Cortex of kidney (tissue), 1 donor: ENCODE measurements around the gene TNRC6C.
"Not testable (repeated sequence)": the region's sequence is repeated elsewhere in the genome, so short reads cannot be mapped to it uniquely, and the experiment has no call there.

ENCODE experiments used
- DNase-seq: peaks from one replicate; lab custom pipeline; 2025; lab: John Stamatoyannopoulos, UW

Gene TNRC6C

GRCh38 chr17:78082355-78082872, 123.9 kb downstream of the TNRC6C start:
- DNase-seq, result not testable (repeated sequence)

DNA sequence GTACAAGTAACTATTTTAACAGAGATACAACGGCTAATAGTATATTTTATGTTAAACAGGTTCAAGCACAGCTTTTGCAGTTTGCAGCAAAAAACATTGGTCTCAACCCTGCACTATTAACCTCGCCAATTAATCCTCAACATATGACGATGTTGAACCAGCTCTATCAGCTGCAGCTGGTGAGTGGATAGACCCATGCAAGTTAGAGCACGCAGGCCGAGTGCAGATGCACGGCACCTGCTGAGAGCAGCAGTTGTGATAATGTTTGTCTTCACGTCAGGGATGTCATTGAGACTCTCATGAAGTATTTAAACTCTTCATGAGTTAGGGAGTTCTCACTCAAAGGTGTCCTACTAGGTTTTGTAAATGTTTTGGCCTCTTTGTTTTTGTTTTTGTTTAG, 124.5 kb downstream of the TNRC6C start:
- no peak for DNase-seq

GRCh38 chr17:78086740-78087139, 128.2 kb downstream of the TNRC6C start:
- DNase-seq, result no peak

GRCh38 chr17:78088529-78088928, 130.0 kb downstream of the TNRC6C start:
- no peak for DNase-seq

DNA sequence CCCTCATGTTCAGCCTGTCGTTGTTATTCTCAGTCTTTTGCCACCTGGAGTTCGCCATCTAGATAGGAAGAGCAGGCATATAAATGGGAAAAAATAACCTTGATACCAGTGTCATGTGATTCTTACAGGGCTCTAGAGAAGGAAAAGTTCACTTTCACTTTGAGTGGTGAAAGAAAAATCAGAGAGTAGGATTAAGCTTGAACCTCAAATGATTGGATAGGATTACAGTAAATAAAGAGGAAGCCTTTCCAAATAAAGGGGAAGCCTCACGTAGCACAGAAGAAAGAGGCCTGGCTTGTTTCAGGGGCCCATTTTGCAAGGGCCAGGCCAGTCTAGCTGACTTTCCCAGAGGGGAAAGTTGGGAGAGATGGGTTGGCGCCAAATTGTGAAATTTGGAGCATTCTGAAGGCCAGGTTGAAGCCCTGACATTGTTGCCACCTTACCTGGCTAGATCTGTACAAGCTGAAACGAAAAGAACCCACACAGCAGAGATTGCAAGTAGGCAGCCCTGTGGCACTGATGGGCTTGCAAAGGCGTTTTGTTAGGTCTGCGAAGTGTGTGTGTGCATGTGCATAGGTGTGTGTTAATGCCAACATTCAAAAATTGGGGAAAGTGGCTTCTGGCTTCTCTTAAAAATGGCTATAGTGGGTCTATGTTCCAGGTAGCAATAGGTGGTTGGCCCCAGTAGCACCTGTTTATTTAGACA, 131.2 kb downstream of the TNRC6C start:
- no peak for DNase-seq

- no peak for DNase-seq
Observed at GRCh38 chr17:78092794-78093324, 134.4 kb downstream of the TNRC6C start.

- no peak for DNase-seq
Observed at GRCh38 chr17:78095035-78095434, 136.5 kb downstream of the TNRC6C start.

DNA sequence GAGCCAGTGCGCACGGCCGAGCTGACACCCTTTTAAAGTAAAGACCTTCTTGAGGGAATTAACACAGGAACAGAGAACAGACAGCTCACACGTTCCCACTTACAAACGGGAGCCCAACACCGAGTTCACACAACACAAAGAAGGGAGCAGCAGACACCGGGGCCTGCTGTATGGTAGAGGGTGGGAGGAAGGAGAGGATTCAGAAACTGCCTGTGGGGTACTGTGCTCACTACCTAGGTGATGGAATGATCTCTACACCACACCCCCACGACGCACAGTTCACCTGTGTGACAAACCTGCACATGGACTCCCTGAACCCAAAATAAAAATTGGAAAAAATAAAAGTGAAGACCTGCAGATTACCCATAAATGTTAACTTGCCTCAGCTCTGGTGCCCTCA, 137.6 kb downstream of the TNRC6C start:
- no peak for DNase-seq

- DNase-seq, result no peak
Observed at GRCh38 chr17:78101112-78101511, 142.6 kb downstream of the TNRC6C start.

- DNase-seq, result no peak
Observed at GRCh38 chr17:78101542-78101941, 143.0 kb downstream of the TNRC6C start.

- DNase-seq, result no peak
Observed at GRCh38 chr17:78103311-78103710, 144.8 kb downstream of the TNRC6C start.

GRCh38 chr17:78104540-78104941, 146.0 kb downstream of the TNRC6C start:
- DNase-seq, result no peak

DNA sequence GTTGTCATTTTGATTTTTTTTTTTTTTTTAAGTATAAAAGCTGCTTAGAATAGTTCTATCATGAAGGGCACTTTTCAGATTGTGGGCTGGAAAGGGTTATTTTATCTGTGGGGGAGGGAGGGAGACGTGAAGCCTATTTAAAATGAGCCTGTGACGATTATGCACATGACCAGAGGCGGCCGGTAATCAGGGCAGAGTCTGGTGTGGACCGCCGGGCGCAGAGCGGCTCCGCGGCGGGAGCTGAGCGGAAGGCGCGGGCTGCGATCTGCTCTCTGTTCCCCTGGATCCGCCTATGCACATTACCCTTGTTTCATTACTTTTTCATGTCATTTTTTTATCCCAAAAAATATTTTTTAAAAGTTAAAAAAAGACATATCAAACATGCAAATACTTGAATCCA, 146.6 kb downstream of the TNRC6C start:
- no peak for DNase-seq

DNA sequence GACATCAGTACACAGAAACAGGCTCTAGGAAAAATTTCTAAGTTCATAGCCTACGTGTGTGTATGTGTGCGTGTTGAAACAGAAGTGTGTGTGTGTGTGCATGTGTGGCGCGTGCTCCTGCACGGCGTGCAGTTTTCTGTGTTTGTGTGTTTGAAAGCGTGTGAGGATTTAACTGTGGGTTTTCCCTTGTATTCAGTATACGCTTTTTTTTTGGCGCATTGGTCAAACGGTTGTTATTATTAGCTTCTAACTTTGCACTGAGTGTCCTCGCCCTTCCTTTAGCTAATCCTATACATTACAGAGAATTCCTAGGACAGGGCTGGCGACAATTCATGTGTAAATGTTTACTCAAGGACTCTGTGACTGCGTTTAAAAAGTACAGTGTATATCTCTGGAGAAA, 147.0 kb downstream of the TNRC6C start:
- no peak for DNase-seq

DNA sequence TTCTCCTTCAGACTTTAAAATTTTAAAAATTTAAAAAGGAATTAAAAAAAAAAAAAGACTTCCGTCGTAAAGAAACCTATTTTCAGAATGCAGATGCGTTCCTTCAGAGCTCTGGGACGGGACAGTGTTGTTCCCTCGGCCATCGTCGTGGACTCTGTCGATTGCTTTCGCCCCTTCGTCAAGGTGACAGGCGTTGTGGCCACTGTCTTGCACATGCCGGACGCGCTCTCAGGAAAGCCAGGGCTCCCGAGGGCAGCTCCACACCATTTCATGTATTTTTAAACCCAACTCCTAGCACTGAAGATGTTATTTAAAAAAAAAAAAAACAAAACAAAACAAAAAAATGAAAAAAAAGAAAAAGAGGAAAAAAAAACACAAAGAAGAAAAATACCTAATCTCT, 147.7 kb downstream of the TNRC6C start:
- no peak for DNase-seq

GRCh38 chr17:78107457-78107856, 149.0 kb downstream of the TNRC6C start:
- DNase-seq, result no peak

- DNase-seq, result no peak
Observed at GRCh38 chr17:78107976-78108725, 149.6 kb downstream of the TNRC6C start.

- no peak for DNase-seq
Observed at GRCh38 chr17:78108726-78109488, 150.4 kb downstream of the TNRC6C start.

GRCh38 chr17:78109489-78109761, 150.9 kb downstream of the TNRC6C start:
- DNase-seq, result no peak

DNA sequence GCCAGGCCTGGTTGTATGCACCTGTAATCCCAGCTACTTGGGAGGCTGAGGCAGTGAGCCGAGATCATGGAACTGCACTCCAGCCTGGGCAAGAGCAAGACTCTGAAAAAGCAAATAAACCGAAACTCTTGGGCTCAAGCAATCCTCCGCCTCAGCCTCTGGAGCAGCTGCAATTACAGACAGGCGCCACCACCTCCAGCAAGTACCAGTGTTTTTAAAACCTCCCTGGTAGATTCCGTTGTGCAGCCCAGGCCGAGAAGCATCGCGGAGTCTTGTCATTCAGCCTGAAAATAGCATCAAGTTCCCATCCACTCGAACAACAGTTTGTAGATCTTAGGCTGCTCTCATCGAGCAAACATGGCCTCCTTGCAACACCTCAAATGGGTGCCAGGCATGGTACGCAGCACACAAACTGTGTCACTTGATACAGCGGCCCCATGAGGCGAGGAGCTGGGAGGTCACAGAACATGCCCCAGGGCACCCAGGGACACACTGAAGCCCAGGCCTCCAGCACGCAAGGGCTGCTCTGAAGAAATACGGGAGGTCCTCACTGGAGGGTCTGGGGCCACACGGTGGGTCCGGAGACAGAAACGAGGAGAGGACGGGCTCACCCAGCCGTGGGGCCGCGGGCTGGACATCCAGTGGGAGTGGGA, 152.0 kb downstream of the TNRC6C start:
- no peak for DNase-seq

GRCh38 chr17:78111016-78111726, 152.7 kb downstream of the TNRC6C start:
- DNase-seq, result no peak
